Thyroid gland (tissue), 4 donors: ENCODE data around the gene PCDHGA1.

Source experiments
- CTCF ChIP-seq, 6 experiments: fragments of 200-600 bp in 3 of 6; fragments of 450-650 bp in 3 of 6; sonication (generic) in 3 of 6; IDR thresholded peaks; one replicate each; pipeline ENCODE4 v1.5.1; 2016 to 2019; ENCODE audit warnings: antibody characterized with exemption in 6 of 6, mild to moderate bottlenecking in 2 of 6, inconsistent platforms in 1 of 6, moderate library complexity in 1 of 6
- POLR2A ChIP-seq, 2 donors: fragments of 450-650 bp; IDR thresholded peaks; one replicate each; pipeline ENCODE4 v1.6.1; 2017; ENCODE audit warnings: antibody characterized with exemption in 2 of 2, mild to moderate bottlenecking in 2 of 2, moderate library complexity in 1 of 2

- TF ChIP-seq CTCF (IDR thresholded peaks at IDR 0.05) = no peak
- no peak for TF ChIP-seq POLR2A (IDR thresholded peaks at IDR 0.05)
These were observed 68.3 kb downstream of the PCDHGA1 start for GRCh38 chr5:141398608-141399007.
